ENCODE results near the gene L1CAM.

L1CAM gene

GRCh38 chrX:153903991-153904957 is 18.3 kb upstream of the L1CAM start, which contains the start of gene AVPR2:
Gene AVPR2, plus strand, starts transcription at chrX:153904673. Its CDS starts 473 bp downstream, at chrX:153905146.
- DNase-seq (ENCODE audit: low read depth), result no peak

- DNase-seq (ENCODE audit: low read depth), result no peak
Observed at GRCh38 chrX:153903238-153903980, 17.4 kb upstream of the L1CAM start.

DNA sequence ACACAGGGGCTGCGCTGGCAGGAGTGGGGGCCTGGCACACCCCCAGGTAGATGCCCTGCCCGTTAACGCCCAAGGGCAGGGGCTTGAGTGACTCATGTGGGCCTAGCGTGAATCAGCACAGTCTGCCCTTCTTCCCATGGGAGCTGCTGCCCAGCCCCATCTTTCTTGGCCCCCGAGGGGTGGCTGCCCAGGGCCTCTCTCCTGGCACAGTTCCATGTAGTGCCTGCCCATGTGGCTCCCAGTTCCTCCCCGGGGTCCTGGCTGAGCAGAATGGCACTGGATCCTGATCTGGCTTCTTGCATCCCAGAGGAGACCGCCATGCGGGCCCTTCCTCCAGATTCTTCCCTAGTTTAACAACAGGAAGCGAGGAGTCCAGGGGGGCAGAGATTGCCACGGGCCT is 16.4 kb upstream of the L1CAM start:
- DNase-seq (ENCODE audit: low read depth), result no peak

GRCh38 chrX:153901753-153902140 is 15.8 kb upstream of the L1CAM start:
- no peak for DNase-seq (ENCODE audit: low read depth)

DNA sequence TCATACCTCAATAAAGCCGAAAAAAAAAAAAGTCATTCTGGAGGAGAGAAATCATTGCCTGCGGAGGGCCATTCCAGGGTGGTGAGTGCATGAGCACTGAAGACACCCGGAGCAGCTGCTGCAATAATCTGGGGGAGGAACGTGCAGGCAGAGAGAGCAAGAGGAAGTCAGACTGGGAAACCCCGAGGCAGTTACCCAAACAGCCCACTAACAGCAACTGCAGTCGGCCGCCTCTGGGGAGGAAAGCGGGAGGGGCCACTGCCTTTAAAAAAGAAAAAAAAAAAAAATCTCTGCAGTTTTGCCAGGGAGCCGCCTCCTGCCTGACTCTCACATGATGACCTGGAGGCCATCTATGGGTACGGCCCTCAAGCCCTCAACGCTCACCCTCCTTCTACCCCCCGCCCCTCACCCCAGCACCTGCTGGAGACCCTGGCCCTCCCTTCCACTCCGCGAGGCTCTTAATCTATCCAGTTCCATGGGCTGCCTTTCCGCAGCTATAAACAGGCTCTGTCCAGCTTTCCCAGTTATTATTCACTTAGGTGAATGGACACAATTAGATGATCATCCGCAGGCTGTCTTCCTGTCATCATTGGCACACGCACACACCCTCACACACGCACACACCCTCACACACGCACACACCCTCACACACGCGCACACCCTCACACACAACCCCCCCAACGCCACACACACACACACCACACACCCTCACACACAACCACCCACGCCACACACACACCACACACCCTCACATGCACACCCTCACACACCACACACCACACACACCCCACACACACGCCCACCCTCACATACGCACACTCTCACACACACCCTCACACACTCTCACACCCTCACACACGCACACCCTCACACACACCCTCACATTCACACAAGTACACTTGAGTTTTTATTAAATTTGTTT is 15.1 kb upstream of the L1CAM start:
- peak; percentile 51 for DNase-seq (ENCODE audit: low read depth)

DNA sequence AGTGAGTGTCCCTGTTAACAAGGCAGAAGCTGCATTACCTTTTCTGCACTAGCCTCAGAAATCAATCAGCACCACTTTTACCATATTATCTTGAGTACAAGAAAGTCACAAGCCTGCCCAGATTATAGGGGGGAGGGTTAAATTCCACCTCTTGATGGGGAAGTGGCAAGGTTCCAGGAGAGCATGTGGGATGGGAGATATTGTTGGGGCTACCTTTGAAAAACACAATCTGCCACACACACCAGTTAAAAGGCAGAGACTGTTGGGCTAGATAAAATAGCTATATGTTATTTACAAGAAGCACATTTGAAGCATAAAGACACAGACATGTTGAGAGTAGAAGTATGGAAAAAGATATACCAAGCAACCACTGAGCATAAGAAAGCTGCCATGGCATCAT is 11.9 kb upstream of the L1CAM start:
- DNase-seq (ENCODE audit: low read depth), result no peak

DNA sequence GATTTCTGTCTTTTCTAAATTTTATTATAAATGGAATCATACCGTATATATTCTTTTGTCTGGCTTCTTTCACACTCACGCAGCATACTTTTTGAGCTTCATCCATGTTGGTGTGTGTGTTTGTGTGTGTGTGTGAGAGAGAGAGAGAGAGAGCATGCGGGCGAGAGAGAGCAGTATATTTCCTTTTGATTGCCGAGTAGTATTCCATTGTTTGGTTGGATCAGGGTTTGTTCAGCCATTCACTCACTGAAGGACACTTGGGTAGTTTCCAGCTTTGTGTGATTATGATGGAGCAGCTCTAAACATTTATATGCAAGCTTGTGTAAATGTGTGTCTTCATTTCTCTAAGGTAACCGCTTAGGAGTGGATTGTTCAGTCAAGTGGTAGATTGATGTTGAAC is 3.1 kb upstream of the L1CAM start:
- DNase-seq (ENCODE audit: low read depth), result no peak

- no peak for DNase-seq (ENCODE audit: low read depth)
Observed at GRCh38 chrX:153888344-153888743, 2.4 kb upstream of the L1CAM start.

DNA sequence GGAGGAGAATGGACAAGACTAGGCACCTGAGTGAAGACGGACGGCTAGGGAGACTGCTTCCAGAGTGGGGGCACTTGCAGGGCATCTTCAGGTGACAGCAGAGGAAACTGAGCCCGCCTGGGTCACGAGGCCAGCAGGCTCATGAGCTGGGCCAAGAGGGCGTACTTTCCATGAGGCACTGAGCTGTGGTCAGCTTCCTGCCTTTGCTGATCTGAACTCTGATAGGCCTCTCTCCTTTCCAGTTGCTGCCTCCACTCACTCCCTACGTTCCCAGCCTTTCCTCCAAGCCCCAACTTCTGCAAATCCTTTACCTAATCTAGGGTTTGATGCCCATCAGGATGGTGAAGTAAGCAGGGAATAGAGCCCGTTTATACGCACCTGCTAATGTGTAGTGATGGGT is 1.4 kb upstream of the L1CAM start:
- no peak for DNase-seq (ENCODE audit: low read depth)

DNA sequence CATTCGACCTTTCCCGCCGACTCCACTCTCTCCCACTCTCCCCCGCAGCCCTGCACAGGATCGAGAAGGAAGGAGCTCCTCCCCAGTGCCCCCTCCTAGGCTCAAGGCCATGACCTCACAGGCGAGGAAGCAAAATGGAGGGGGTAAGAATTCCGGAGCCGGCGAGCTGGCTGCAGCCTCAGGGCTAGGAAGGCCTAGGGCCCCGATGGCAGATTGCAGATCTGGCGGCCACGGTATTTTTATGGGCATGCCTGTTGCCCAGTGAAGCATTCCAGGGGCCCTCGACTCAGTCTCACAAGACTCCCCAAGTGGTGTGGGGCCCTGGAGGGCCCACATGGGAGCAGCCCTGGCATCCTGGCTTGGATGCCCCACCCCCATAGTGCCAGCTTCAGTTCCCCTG is 942 bp upstream of the L1CAM start:
- no peak for DNase-seq (ENCODE audit: low read depth)

GRCh38 chrX:153885208-153885787 is 675 bp downstream of the L1CAM start:
- no peak for DNase-seq (ENCODE audit: low read depth)

GRCh38 chrX:153884590-153884989 is 1.4 kb downstream of the L1CAM start:
- DNase-seq (ENCODE audit: low read depth), result no peak

GRCh38 chrX:153884136-153884535 is 1.8 kb downstream of the L1CAM start:
- no peak for DNase-seq (ENCODE audit: low read depth)

DNA sequence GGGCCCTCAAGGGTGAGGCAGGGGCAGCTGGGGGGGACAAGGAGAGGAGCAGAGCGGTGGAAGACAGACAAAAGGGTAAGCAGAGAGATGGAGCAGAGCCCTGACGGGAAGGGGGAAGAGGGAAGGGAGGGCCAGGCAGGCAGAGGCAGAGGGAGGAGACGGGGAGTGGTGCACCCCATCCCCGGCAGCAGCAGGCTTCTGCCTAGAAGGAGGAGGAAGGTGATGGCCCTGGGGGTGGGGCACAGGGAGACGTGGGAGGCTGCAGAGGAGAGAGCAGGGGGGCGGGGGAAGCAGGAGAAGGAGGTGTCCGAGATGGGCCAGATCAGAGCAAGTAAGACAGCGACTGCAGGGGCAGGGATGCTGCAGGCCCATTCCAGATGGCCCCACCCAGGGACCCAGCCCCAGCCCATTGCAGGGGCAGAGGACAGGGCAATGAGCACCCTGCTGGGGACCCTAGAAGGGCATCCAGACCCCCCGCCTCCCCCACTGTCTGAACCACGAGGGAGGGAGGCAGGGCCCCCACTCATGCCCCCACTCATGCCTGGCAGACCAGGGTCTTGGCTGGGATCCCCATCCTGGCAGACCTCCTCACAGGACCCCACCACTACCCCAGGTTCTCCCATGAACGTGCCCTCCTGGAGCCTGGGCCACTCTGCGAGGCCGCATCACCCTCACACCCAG is 2.7 kb downstream of the L1CAM start:
- no peak for DNase-seq (ENCODE audit: low read depth)

DNA sequence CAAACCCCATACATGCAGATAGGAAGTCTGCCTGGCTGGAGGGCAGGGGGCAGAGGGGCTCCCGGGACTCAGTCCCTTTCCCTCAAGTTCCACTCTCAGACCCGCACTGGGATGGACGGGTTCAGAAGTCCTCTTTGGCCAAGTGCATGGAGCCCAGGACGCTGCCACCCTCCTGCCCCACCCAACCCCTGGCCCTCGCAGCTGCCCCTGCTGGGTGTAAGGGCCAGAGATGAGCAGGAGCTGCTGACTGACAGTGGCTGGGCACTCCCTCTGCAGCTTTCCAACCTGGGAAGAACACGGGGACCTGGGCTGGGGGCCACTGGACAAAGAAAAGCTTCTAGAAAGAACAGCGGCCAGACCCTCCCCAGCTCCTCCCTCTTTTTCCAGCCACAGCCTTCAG is 3.4 kb downstream of the L1CAM start:
- no peak for DNase-seq (ENCODE audit: low read depth)

GRCh38 chrX:153882086-153882498 is 3.9 kb downstream of the L1CAM start:
- DNase-seq (ENCODE audit: low read depth), result no peak

- DNase-seq (ENCODE audit: low read depth), result no peak
Observed at GRCh38 chrX:153881281-153881680, 4.7 kb downstream of the L1CAM start.

- no peak for DNase-seq (ENCODE audit: low read depth)
Observed at GRCh38 chrX:153880440-153880815, 5.5 kb downstream of the L1CAM start.

DNA sequence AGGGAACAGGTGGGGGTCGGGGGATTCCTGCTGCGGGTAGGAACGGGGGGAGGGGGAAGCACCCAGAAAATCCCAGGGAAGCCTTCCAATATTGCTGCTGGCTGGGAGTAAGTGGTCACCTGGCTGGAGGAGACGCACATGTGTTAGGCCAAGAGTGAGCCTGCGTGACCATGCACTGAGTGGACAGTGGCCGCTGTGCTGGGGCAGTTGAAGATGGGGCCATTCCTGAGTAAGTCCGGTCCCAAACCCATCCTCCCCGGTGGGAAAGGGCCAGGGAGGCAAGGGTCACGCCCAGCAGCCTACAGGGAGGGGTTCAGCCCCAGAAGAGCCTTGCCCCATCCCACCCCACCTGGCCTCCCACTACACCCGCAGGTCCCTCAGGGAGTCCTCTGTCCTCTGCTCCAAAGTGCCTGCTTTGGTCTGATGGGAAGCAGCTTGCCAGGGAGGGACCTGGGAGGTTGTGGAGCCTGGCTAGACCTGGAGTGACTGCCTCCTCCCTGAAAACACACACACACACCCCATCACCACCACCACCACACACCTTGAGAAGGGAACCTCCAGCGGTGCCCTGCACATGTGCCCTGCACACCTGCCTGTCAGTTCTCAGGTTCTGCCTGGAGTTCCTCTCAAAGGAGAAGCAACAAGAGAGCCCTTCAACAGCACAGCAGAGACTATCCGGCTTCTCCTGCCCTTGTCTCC is 6.1 kb downstream of the L1CAM start:
- no peak for DNase-seq (ENCODE audit: low read depth)

DNA sequence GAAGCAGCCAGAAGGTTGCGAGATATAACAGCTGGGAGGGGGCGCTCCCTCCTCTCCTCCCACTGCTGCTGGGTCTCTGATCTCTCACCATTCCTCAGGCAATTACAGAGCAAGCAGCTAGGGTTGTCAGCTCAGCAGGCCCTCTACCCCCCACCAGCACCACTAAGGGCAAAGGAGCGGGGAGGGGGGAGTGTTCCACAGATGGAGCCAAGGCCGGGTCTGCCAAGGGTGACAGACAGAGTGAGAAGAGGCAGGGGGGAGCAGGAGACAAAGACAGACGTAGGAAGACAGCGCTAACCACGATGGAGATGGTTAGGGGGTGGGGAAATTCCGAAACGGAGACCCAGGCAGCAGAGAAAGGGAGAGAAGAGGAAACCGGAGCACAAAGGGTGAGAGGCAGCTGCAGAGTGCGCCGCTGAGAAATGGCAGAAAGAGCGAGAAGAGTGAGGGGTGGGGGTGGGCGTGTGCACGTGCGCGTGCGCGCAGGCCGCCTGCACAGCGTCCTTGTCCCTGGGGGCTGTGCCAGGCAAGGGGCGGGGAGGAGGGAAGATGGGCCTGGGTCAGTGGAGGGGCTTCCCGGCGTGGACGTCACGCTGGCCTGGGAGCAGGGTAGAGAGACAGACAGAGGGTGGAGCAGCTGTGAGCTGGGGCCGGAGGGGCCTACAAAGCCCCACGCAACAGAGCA is 6.9 kb downstream of the L1CAM start:
- DNase-seq (ENCODE audit: low read depth), result no peak

Measured in GM04503 (cell line).